Myocyte (in vitro differentiated cells): ENCODE results near the gene FAM72D. TPM values are rescaled to one million over a fixed set of nuclear protein-coding genes. Genes with fewer than 3 reads are reported as not detected.
"Not testable (repeated sequence)": the region's sequence is repeated elsewhere in the genome, so short reads cannot be mapped to it uniquely, and the experiment has no call there.

ENCODE experiments used
- DNase-seq: peaks from one replicate; pipeline ENCODE4 v3.0.0-alpha.2; 2012; ENCODE audit warnings: low read depth
- polyA plus RNA-seq: library from polyadenylated mRNA; unstranded; fragments of >200 nt; gene quantifications from one replicate; pipeline ENCODE4 v1.2.1, GENCODE V29; 2012; ENCODE audit warnings: missing spikeins
- total RNA-seq: library from RNA; depleted of rRNA; stranded (reverse); fragments of >200 nt; gene quantifications from 2 replicates; pipeline ENCODE4 v1.2.3, GENCODE V29; 2014

FAM72D gene
- total RNA-seq: 0.31 TPM in 1 of 2 replicates, not detected in the other
- polyA plus RNA-seq: 0.11 TPM

GRCh38 chr1:145095284-145096057 is at the start of gene FAM72D, which contains the start of gene SRGAP2B:
Gene FAM72D (plus strand): TSS chr1:145095974. CDS start chr1:145096848, 874 bp downstream.
Gene SRGAP2B (minus strand): TSS chr1:145095328. CDS start chr1:145092901, 2,427 bp downstream.
- not testable (repeated sequence) for DNase-seq

GRCh38 chr1:145047553-145047952 is 48.2 kb upstream of the FAM72D start:
- DNase-seq: not testable (repeated sequence)

GRCh38 chr1:145048181-145048856 is 47.5 kb upstream of the FAM72D start:
- not testable (repeated sequence) for DNase-seq

GRCh38 chr1:145052019-145052776 is 43.6 kb upstream of the FAM72D start:
- DNase-seq: not testable (repeated sequence)

GRCh38 chr1:145053428-145053827 is 42.3 kb upstream of the FAM72D start:
- not testable (repeated sequence) for DNase-seq

GRCh38 chr1:145055217-145055760 is 40.5 kb upstream of the FAM72D start:
- not testable (repeated sequence) for DNase-seq

GRCh38 chr1:145058184-145058583 is 37.6 kb upstream of the FAM72D start:
- DNase-seq: not testable (repeated sequence)

GRCh38 chr1:145063285-145063684 is 32.5 kb upstream of the FAM72D start:
- DNase-seq: not testable (repeated sequence)

- not testable (repeated sequence) for DNase-seq
Observed at GRCh38 chr1:145063941-145064648, 31.7 kb upstream of the FAM72D start.

GRCh38 chr1:145065194-145065826 is 30.5 kb upstream of the FAM72D start:
- DNase-seq: not testable (repeated sequence)

- not testable (repeated sequence) for DNase-seq
Observed at GRCh38 chr1:145066486-145066885, 29.3 kb upstream of the FAM72D start.

- DNase-seq: not testable (repeated sequence)
Observed at GRCh38 chr1:145071569-145071968, 24.2 kb upstream of the FAM72D start.

- not testable (repeated sequence) for DNase-seq
Observed at GRCh38 chr1:145074021-145074559, 21.7 kb upstream of the FAM72D start.

GRCh38 chr1:145076877-145077276 is 18.9 kb upstream of the FAM72D start:
- DNase-seq: not testable (repeated sequence)

GRCh38 chr1:145077872-145078786 is 17.6 kb upstream of the FAM72D start:
- not testable (repeated sequence) for DNase-seq

- not testable (repeated sequence) for DNase-seq
Observed at GRCh38 chr1:145078787-145079370, 16.9 kb upstream of the FAM72D start.

GRCh38 chr1:145079737-145080136 is 16.0 kb upstream of the FAM72D start:
- not testable (repeated sequence) for DNase-seq

- DNase-seq: not testable (repeated sequence)
Observed at GRCh38 chr1:145080193-145080592, 15.6 kb upstream of the FAM72D start.
